GM18519 (cell line): ENCODE data around the gene ACO1.
"Not testable (repeated sequence)": the region's sequence is repeated elsewhere in the genome, so short reads cannot be mapped to it uniquely, and the experiment has no call there.

Source experiments
- ATAC-seq: cut with Tn5 transposase; IDR thresholded peaks from one replicate; pipeline ENCODE4 v1.9.1; 2021; ENCODE audit warnings: mild to moderate bottlenecking, moderate library complexity; ENCODE audit not compliant: unreplicated experiment, low FRiP score

Gene ACO1

GRCh38 chr9:32384364-32385151 lies at the start of gene ACO1:
TSS of gene ACO1 (plus strand) at chr9:32384643. CDS start at chr9:32405507, 20,864 bp downstream.
- peak; percentile 91 for ATAC-seq

DNA sequence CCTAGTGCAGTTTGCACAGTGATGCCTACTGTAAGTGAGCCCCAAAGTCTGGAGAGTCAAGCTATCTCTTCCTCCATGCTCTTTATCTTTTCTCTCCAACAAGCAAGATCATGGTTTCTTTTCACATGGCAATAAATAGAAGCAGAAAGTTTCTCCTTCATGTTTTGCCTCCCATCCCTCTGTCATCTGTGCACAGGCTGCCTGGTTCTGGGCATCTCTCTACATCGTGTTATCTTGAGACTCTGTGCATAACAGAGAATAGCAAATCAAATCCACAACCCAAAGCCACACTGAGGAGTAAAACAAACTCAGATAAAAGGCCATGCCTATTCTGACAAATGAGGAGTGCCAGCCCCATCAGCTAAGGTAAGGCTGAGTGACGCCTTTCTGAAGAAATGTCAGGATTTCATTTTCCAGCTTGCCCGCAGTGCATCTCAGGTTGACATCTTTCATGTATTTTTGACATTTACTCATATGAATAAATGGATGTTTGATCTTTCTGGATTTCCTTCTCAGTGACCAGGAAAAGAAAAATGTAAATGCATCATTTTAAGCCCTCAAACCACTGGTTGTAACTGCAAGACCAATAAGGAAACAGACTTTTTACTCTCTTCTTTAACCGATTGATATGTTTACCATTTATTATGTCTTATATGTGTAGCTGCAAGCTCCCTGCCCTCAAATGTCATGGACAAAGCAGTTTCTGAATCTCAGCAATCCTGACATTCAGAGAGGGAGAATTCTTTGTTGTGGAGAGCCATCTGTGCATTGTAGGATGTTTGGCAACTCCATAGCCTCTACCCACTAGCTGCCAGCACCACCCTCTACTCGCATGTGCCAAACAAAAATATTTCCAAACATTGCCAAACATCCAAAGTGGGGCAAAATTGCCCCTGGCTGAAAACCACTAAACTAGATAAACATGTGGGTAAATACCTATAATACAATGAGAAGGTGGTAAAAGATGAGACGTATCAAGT lies 49.2 kb upstream of the ACO1 start:
- ATAC-seq: no peak

DNA sequence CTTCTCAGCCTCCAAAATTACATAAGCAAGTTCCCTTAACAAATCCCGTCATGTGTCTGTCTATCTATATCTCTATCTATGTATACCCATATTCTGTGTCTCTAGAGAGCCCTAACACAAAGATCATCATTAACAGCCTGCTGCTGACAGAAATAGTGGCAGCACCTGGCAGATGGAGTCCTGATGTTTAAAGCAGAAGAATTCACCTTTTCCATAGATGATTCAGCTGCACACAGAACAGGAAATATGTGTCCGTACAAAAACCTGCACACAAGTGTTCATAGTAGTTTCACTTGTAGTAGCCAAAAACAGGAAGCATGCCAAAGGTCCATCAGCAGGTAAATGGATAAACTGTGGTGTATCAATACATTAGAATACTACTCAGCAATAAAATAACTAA lies 45.0 kb upstream of the ACO1 start:
- peak; percentile 67 for ATAC-seq

GRCh38 chr9:32340361-32340760 lies 44.1 kb upstream of the ACO1 start:
- no peak for ATAC-seq

- ATAC-seq: no peak
Observed at GRCh38 chr9:32344551-32345182, 39.8 kb upstream of the ACO1 start.

- no peak for ATAC-seq
Observed at GRCh38 chr9:32345243-32345642, 39.2 kb upstream of the ACO1 start.

DNA sequence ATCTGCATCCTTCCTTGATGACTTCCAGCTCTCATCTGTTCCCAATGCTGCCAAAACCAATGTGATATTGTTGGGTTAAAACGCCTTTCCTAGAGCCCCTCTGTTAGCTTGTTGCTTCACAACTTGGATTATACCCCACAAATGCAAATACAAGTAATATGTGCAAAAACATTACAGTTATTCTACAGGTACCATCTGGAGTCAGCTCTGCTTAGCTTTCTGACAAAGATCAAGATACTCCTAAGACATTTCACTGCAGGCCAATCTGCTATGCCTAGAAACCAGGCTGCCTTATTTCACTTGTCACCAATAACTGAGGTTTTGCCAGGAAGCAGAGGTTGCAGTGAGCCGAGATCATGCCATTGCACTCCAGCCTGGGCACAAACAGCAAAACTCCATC lies 36.9 kb upstream of the ACO1 start:
- ATAC-seq: no peak

- no peak for ATAC-seq
Observed at GRCh38 chr9:32348106-32348695, 36.2 kb upstream of the ACO1 start.

DNA sequence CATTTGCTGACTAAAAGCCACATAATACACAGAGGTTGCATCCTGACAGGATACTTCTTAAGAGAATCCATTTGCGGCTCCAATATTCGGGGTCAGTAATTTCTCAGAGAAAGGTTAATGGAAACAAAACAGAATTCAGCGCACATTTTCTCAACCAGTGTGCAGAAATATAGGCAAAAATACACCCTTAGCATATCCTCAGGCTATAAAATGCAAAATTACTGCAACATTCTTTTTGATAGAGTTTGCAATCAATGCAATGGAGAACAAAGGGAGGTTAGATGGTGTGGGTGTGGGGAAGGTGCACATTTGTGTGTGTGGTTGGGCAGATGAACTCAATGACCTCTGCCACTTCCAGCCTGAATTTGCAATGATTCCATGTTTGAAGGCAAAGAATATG lies 35.4 kb upstream of the ACO1 start:
- no peak for ATAC-seq

- no peak for ATAC-seq
Observed at GRCh38 chr9:32350682-32351081, 33.8 kb upstream of the ACO1 start.

DNA sequence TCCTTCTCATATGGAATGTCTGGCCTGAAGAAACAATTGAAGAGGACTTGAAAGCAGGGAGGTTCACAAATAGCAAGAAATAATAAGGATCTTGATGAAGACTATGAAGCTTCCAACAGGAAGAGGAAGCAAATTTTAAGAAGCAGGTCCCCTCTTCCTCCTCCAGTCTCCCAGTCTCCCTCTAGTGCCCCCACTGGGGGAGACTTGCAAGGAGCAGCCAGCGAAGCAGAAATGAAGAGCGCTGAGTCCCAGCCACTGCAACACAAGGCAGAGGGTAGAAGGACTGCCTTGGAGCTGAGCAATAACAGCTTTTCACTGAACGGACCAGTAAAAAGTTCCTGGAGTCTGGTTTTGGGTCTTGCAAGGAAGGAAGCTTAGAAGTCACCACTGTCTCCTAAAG lies 32.6 kb upstream of the ACO1 start:
- ATAC-seq: no peak

GRCh38 chr9:32353476-32353875 lies 31.0 kb upstream of the ACO1 start:
- not testable (repeated sequence) for ATAC-seq

- ATAC-seq: no peak
Observed at GRCh38 chr9:32359452-32359851, 25.0 kb upstream of the ACO1 start.

DNA sequence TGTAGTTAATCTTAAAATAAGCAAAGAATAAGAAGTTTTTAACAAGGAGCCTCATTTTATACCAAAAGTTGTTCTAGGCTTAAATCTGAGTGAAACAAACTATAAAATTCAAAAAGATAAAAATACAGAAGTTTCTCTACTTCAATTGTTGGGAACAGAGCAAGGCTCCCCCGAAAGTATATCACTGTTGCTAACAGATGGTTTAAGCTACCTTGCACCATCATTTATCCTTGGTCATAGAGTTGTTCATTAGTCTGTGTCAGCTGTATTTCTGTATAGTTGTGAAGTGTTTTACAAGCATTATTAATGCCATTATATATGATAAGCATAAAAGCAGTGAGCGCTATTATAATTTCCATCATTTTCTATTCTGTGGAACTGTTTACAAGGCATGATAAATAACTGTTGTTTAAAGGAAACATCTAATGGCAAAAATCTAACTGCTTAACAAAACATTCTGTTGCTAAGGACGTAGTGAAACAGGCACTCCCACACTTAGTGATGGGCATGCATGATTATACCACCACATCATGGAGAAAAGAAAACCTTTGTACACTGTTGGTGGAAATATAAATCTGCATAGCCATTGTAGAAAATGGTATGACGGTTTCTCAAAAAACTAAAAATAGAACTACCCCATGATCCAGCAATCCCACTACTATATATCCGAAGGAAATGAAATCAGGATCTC lies 23.3 kb upstream of the ACO1 start:
- ATAC-seq: no peak

GRCh38 chr9:32371279-32371678 lies 13.2 kb upstream of the ACO1 start:
- ATAC-seq: no peak

- ATAC-seq: no peak
Observed at GRCh38 chr9:32371679-32372078, 12.8 kb upstream of the ACO1 start.

DNA sequence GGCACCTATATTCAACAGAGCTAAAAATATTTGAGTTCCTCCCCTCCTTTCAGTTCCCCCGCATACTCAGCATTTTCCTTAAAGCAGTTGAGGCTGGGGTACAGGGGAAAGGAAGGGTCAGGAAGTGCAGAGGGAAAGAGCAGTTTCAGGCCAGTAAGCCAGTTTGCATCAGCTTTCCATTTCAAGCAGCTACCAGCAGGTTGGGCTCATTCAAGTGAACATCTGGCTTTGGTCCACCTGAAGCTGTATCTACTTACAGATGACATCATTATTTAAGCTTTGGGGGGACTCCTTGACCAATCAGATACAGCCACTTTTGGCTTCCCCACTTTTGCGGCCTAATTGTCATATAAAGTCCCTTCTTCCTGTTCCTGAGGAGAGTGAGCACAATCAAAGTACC lies 8.2 kb upstream of the ACO1 start:
- ATAC-seq: no peak

- peak; percentile 77 for ATAC-seq
Observed at GRCh38 chr9:32378496-32378895, 5.9 kb upstream of the ACO1 start.

DNA sequence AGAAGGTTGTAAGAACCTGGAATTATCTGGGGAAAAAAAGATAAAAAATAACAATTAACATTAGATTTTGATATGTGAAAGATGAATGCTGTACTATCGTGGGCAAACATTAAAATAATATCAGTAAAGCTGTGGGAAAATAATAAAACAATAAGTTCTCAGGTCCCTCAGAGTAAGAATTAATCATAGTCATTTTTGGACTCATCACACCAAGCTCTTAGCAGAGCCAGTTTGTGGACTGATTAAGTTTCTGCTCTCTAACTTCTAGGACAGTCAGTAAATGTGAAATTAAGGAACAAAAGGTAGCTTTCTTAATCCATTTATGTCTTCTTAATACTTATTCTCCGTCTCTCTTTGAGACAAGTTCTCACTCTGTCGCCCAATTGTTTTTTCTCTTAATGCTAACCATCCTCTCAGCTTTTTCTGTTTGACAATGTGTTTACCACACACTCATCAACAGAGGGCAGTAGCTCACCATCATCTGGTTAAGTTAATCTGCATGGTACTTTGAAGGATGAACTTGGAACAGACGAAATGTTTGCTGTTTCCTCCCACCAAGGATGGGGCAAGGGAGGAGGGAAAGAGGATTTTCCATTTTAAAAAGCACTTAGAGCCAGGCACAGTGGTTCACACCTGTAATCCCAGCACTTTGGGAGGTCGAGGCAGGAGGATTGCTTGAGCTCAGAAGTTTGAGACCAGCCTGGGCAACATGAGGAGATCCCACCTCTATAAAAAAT lies 5.3 kb upstream of the ACO1 start:
- ATAC-seq: peak; percentile 75
